Ovary (tissue), 9 donors: ENCODE measurements around the gene CATSPERE. TPM values are rescaled to one million over a fixed set of nuclear protein-coding genes. Genes with fewer than 3 reads are reported as not detected.

Experiments
- DNase-seq, 5 donors: peaks; one replicate each; pipeline ENCODE4 v3.0.0-alpha.2; 2019 to 2020
- H3K27ac ChIP-seq, 2 donors: fragments of 200-600 bp; one replicate each; pipeline versions ENCODE4 v1.5.1 to v1.8.0; 2019 to 2022
- H3K27me3 ChIP-seq: fragments of 200-600 bp; one replicate; pipeline ENCODE4 v1.8.0; 2022
- H3K36me3 ChIP-seq: fragments of 200-600 bp; sonication (generic); one replicate; pipeline ENCODE4 v1.5.1; 2019
- H3K4me1 ChIP-seq: one replicate; pipeline ENCODE4 v1.8.1; 2013; ENCODE audit warnings: mild to moderate bottlenecking, moderate library complexity; ENCODE audit not compliant: insufficient read depth
- H3K4me3 ChIP-seq: fragments of 200-600 bp; sonication (generic); one replicate; pipeline ENCODE4 v1.5.1; 2017
- H3K9me3 ChIP-seq, 2 donors: fragments of 200-600 bp in 1 of 2; sonication (generic) in 1 of 2; one replicate each; pipeline versions ENCODE4 v1.5.1 to v1.8.1; 2013 to 2019; ENCODE audit warnings: mild to moderate bottlenecking in 1 of 2, moderate library complexity in 1 of 2
- EP300 ChIP-seq: sonication (generic); formaldehyde crosslinking; IDR thresholded peaks from one replicate; pipeline ENCODE4 v1.6.1; 2017; ENCODE audit warnings: antibody characterized with exemption
- POLR2A ChIP-seq: fragments of 450-650 bp; IDR thresholded peaks from one replicate; pipeline ENCODE4 v1.6.1; 2017; ENCODE audit warnings: antibody characterized with exemption, mild to moderate bottlenecking, moderate library complexity
- WGBS, 3 donors: extraction: QIAGEN DNeasy Blood & Tissue Kit in 1 of 3; methylation state at CpG; one replicate each; pipeline versions ENCODE4 v1.1.5 to v1.1.7; 2013 to 2017; 5-methylcytosine and 5-hydroxymethylcytosine counted together
- intact Hi-C, 4 donors: fragments of 100-400 bp; cut with DNase I; formaldehyde crosslinking; loops; one replicate each; pipeline versions ENCODE4 v1.11.0 to v1.15.1; 2022 to 2023
- polyA plus RNA-seq, 2 donors: library from polyadenylated mRNA; stranded (reverse); fragments of 200-250 nt in 1 of 2; fragments of 350-450 nt in 1 of 2; fragmentation: Illumina TruSeq in 1 of 2; extraction: RNeasy Lipid Tissue Mini Kit (QIAGEN cat#74804) in 1 of 2; gene quantifications; one replicate each; pipeline ENCODE4 v1.2.3, GENCODE V29; 2013 to 2014
- total RNA-seq, 7 donors: library from RNA; depleted of rRNA in 2 of 7; stranded (reverse); fragments of >200 nt in 2 of 7; fragmentation: NEBNext Ultra II Directional in 3 of 7; extraction: Animal tissue kit (Norgen Biotek cat#: 25700) in 3 of 7; gene quantifications; one replicate each; pipeline versions ENCODE4 v1.1.0 to v1.2.4, GENCODE V29; 2016 to 2023
- TF ChIP-seq, protein P1 (sequence below), 3 donors: fragments of 450-650 bp in 2 of 3; fragments of 200-600 bp in 1 of 3; IDR thresholded peaks; one replicate each; pipeline versions ENCODE4 v1.5.1 to v1.8.0; 2016 to 2022; ENCODE audit warnings: antibody characterized with exemption in 3 of 3, mild to moderate bottlenecking in 1 of 3
- donor health status: DM: no; HTN: no; CAD: no; lungs with moderate emphysema.
- donor health status: DM: no; HTN: no; CAD: no.
- donor health status: Bipolar disorder and iron deficiency.
- donor health status: DM: yes; HTN: yes; CAD: no.
- donor health status: DM: no; HTN: no; CAD: no.
- donor health status: DM: yes; HTN: yes; CAD: no.

The CATSPERE gene
- total and polyA plus RNA-seq, 9 donors: 0.70 to 3.2 (median 2.1) TPM

- TF ChIP-seq, protein P1, sequence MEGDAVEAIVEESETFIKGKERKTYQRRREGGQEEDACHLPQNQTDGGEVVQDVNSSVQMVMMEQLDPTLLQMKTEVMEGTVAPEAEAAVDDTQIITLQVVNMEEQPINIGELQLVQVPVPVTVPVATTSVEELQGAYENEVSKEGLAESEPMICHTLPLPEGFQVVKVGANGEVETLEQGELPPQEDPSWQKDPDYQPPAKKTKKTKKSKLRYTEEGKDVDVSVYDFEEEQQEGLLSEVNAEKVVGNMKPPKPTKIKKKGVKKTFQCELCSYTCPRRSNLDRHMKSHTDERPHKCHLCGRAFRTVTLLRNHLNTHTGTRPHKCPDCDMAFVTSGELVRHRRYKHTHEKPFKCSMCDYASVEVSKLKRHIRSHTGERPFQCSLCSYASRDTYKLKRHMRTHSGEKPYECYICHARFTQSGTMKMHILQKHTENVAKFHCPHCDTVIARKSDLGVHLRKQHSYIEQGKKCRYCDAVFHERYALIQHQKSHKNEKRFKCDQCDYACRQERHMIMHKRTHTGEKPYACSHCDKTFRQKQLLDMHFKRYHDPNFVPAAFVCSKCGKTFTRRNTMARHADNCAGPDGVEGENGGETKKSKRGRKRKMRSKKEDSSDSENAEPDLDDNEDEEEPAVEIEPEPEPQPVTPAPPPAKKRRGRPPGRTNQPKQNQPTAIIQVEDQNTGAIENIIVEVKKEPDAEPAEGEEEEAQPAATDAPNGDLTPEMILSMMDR (IDR thresholded peaks at IDR 0.05): no peak
- TF ChIP-seq POLR2A: no peak
- Histone ChIP-seq H3K36me3 (no peaks in the 10 kb centered on the region), H3K9me3 (no peaks in the 10 kb centered on the region), H3K4me3 (no peak overlapping the region), H3K27me3 (no peaks in the 10 kb centered on the region), H3K27ac (no peak overlapping the region), H3K4me1 (no peaks in the 10 kb centered on the region)
- intact Hi-C loops: no loop called here
- no peak for DNase-seq
- 64 to 69% (median 65%) methylated on average over 9 of the region's 9 CpGs for WGBS, 3 donors
These were observed 153.2 kb downstream of the CATSPERE start for GRCh38 chr1:244614113-244614836.

DNA sequence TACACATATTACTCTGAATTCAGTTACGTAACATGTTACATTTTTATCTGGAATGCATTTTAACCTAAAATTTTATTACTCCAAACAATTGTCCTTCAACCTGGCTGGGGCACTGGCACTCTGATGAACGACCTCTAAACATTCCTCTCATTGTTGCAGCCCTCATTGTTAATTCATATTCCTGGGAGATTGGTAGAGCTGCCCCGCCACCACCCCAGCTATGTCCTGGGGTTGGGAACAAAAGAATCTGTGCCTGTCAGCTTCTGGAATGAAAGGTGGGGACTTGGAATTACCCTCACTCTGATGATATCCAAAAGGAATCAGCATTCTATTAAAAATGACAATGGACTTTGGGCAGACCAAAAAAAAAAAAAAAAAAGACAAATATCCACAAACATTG lies 153.8 kb downstream of the CATSPERE start:
- WGBS, 3 donors: 45 to 79% (median 54%) methylated on average over 3 of the region's 3 CpGs
- Histone ChIP-seq H3K36me3 (no peaks in the 10 kb centered on the region), H3K9me3 (no peaks in the 10 kb centered on the region), H3K4me3 (no peak overlapping the region), H3K27ac (no peak overlapping the region), H3K4me1 (no peaks in the 10 kb centered on the region), H3K27me3 (no peaks in the 10 kb centered on the region)
- intact Hi-C loops: no loop called here
- TF ChIP-seq, protein P1 (IDR thresholded peaks at IDR 0.05): no peak
- TF ChIP-seq EP300: no peak
- TF ChIP-seq POLR2A: no peak
- DNase-seq: no peak

GRCh38 chr1:244615301-244615700 lies 154.2 kb downstream of the CATSPERE start:
- H3K36me3 ChIP-seq: no peaks in the 10 kb centered on the region
- WGBS, 3 donors: 84 to 92% (median 87%) methylated on average over 6 of the region's 6 CpGs
- no peak for DNase-seq
- H3K27me3 ChIP-seq: no peaks in the 10 kb centered on the region
- intact Hi-C loops: no loop called here
- H3K4me1 ChIP-seq: no peaks in the 10 kb centered on the region
- H3K4me3 ChIP-seq: no peak overlapping the region
- no peak overlapping the region for H3K27ac ChIP-seq
- TF ChIP-seq, protein P1 (IDR thresholded peaks at IDR 0.05): no peak
- TF ChIP-seq POLR2A (no peak), EP300 (no peak)
- no peaks in the 10 kb centered on the region for H3K9me3 ChIP-seq

DNA sequence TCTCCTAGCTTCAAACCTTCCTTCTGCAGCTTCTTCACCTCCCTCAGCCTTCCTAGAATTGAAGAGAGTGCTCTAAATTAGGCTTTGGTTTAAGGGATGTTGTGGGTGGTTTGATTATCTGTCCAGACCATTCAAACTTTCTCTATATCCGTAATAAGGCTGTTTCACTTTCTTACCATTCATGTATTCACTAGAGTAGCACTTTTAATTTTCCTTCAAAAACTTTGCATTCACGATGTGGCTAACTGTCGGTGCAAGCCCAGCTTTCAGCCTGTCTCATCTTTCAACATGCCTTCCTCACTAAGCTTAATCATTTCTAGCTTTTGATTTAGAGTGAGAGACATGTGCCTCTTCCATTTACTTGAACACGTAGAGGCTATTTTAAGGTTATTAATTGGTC lies 165.6 kb downstream of the CATSPERE start:
- 91 to 94% (median 92%) methylated on average over 4 of the region's 4 CpGs for WGBS, 3 donors
- intact Hi-C loops: no loop called here
- Histone ChIP-seq H3K4me1 (no peaks in the 10 kb centered on the region), H3K27ac (no peak overlapping the region), H3K36me3 (no peaks in the 10 kb centered on the region), H3K9me3 (no peaks in the 10 kb centered on the region), H3K4me3 (no peak overlapping the region), H3K27me3 (no peaks in the 10 kb centered on the region)
- TF ChIP-seq, protein P1 (IDR thresholded peaks at IDR 0.05): no peak
- DNase-seq: no peak
